Activated naive CD4-positive, alpha-beta T cell treated with anti-CD3 and anti-CD28 coated beads for 36 hours (primary cell): ENCODE results near the gene CSTPP1. TPM values are rescaled to one million over a fixed set of nuclear protein-coding genes. Genes with fewer than 3 reads are reported as not detected.
"Not testable (repeated sequence)": the region's sequence is repeated elsewhere in the genome, so short reads cannot be mapped to it uniquely, and the experiment has no call there.

ENCODE experiments used
- CTCF ChIA-PET: fragments of 350-600 bp; sonication (Branson Sonifier 250); formaldehyde crosslinking; loops from one replicate; lab custom pipeline; 2021; ENCODE audit warnings: antibody characterized with exemption; lab: Charles Lee
- DNase-seq: peaks from one replicate; pipeline ENCODE4 v3.0.0-alpha.2; 2020
- H3K27ac Mint-ChIP-seq: one replicate; pipeline ENCODE4 v1.8.0; 2021; ENCODE audit warnings: mild to moderate bottlenecking, mixed read lengths
- H3K27me3 Mint-ChIP-seq: one replicate; pipeline ENCODE4 v1.8.0; 2021; ENCODE audit warnings: low read depth, mixed read lengths
- H3K36me3 Mint-ChIP-seq: one replicate; pipeline ENCODE4 v1.8.0; 2021; ENCODE audit warnings: low read depth, mixed read lengths
- H3K4me1 Mint-ChIP-seq: one replicate; pipeline ENCODE4 v1.8.0; 2021; ENCODE audit warnings: low read depth, mixed read lengths
- H3K4me3 Mint-ChIP-seq: one replicate; pipeline ENCODE4 v1.8.0; 2021; ENCODE audit warnings: mild to moderate bottlenecking, moderate library complexity, mixed read lengths
- H3K9me3 Mint-ChIP-seq: one replicate; pipeline ENCODE4 v1.8.0; 2021; ENCODE audit warnings: mixed read lengths
- intact Hi-C: fragments of 100-400 bp; cut with micrococcal nuclease; formaldehyde crosslinking; loops from one replicate; pipeline ENCODE4 v1.15.1; 2023
- total RNA-seq, 2 experiments: library from RNA; stranded (reverse); gene quantifications; one replicate each; pipeline ENCODE4 v1.2.3, GENCODE V29; 2021

The CSTPP1 gene
- total RNA-seq, 2 experiments from 2014 or later, result 14.0 TPM

DNA sequence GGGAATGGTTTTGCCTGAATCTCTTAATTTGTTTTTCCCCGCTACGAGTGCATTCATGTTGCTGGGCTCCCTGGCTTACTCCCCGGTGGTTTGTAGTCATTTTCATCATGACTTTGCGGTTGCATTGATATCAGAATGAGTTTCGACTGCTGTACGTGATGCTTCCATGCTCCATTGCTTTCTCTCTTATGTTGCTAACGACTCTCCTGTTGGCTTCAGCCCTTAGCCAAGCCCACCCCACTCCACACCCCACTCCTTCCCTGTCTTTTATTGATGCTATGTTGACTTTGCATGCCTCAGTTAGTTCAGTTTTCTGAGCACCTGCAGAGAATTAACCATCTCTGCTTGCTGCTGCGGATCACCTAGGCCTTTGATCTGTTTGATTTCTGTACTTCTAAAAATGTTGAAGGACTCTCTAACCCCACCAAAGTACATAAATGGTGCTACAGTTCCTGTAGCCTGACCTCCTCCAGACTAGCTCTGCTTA lies 174.8 kb downstream of the CSTPP1 start:
- intact Hi-C loops, result no loop called here
- Mint-ChIP-seq H3K27me3 (no peaks in the 10 kb centered on the region), H3K27ac (no peak overlapping the region), H3K4me3 (no peak overlapping the region), H3K36me3 (no peaks in the 10 kb centered on the region), H3K9me3 (peaks cover 2% of the 10 kb centered on the region), H3K4me1 (no peaks in the 10 kb centered on the region)
- CTCF ChIA-PET, result no interaction called here
- DNase-seq, result no peak

DNA sequence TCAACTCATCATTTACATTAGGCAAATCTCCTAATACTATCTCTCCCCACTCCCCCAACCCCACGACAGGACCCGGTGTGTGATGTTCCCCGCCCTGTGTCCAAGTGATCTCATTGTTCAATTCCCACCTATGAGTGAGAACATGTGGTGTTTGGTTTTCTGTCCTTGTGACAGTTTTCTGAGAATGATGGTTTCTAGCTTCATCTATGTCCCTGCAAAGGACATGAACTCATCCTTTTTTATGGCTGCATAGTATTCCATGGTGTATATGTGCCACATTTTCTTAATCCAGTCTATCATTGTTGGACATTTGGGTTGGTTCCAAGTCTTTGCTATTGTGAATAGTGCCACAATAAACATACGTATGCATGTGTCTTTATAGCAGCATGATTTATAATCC lies 176.4 kb downstream of the CSTPP1 start:
- CTCF ChIA-PET, H3K36me3 Mint-ChIP-seq, intact Hi-C loops, H3K27ac Mint-ChIP-seq, H3K27me3 Mint-ChIP-seq, DNase-seq, H3K9me3 Mint-ChIP-seq, H3K4me3 Mint-ChIP-seq, H3K4me1 Mint-ChIP-seq: not testable (repeated sequence)

DNA sequence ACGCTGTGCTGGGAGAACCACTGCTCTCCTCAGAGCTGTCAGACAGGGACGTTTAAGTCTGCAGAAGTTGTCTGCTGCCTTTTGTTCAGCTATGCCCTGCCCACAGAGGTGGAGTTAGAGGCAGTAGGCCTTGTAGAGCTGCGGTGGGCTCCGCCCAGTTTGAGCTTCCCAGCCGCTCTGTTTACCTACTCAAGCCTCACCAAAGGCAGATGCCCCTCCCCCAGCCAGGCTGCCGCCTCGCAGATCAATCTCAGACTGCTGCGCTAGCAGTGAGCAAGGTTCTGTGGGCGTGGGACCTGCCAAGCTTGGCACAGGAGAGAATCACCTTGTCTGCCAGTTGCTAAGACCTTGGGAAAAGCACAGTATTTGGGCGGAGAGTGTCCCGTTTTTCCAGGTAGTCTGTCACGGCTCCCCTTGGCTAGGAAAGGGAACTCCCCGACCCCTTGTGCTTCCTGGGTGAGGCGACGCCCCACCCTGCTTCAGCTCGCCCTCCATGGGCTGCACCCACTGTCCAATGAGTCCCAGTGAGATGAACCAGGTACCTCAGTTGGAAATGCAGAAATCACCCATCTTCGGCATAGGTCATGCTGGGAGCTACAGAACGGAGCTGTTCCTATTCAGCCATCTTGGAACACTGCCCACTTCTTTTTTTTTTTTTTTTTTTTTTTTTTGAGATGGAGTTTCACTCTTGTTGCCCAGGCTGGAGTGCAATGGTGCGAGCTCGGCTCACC lies 182.6 kb downstream of the CSTPP1 start:
- H3K36me3 Mint-ChIP-seq, H3K27me3 Mint-ChIP-seq, H3K4me1 Mint-ChIP-seq, H3K9me3 Mint-ChIP-seq, intact Hi-C loops, H3K4me3 Mint-ChIP-seq, H3K27ac Mint-ChIP-seq: not testable (repeated sequence)
- peak; percentile 61 for DNase-seq
- CTCF ChIA-PET, result interaction anchor here (0.9 to 1.1 kb wide), 2 partner anchors 10 to 33 kb away, joined by 4 to 5 read pairs; no protein-coding TSS in a partner anchor

DNA sequence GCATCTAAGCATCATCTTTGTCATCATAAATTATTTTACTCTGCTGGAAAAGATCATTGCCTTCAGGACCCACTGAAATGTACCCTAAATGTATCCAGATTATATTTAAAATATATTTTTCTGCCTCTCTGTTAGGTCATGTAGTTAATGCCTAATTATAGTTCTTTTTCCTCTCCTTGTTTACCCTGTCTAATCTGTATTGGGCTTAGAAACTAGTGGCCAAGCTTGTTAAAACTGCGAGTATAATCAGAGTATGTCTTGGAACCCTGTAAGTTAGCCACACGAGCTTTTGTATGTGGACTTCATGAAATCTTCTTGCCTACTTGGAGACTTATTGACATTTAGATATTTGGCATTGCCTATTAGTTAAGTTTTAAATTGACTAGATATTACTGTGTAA lies 184.5 kb downstream of the CSTPP1 start:
- H3K9me3 Mint-ChIP-seq, result no peaks in the 10 kb centered on the region
- no peaks in the 10 kb centered on the region for H3K36me3 Mint-ChIP-seq
- no peak for DNase-seq
- intact Hi-C loops, result no loop called here
- H3K4me3 Mint-ChIP-seq, result no peak overlapping the region
- H3K4me1 Mint-ChIP-seq, result peaks cover 2% of the 10 kb centered on the region
- H3K27me3 Mint-ChIP-seq, result no peaks in the 10 kb centered on the region
- CTCF ChIA-PET, result interaction anchor here (1.3 kb wide), 1 partner anchor 10 kb away, joined by 6 read pairs; no protein-coding TSS in a partner anchor
- H3K27ac Mint-ChIP-seq, result no peak overlapping the region

DNA sequence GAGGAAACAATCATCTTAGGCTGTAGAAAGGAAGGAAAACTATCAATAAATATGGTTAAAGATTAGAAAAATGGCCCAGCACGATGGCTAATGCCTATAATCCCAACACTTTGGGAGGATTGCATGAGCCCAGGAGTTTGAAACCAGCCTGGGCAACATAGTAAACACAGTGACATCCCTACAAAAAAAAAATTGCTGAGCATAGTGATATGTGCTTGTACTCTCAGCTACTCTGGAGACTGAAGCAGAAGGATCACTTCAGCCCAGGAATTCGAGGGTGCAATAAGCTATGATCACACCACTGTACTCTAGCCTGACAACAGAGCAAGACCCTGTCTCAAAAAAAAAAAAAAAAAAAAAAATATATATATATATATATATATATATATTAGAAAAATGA lies 185.2 kb downstream of the CSTPP1 start:
- Mint-ChIP-seq H3K4me1 (peaks cover 2% of the 10 kb centered on the region), H3K4me3 (no peak overlapping the region), H3K36me3 (no peaks in the 10 kb centered on the region), H3K27ac (no peak overlapping the region), H3K9me3 (no peaks in the 10 kb centered on the region), H3K27me3 (no peaks in the 10 kb centered on the region)
- intact Hi-C loops, result no loop called here
- DNase-seq, result no peak
- CTCF ChIA-PET, result interaction anchor here (1.3 kb wide), 1 partner anchor 9 kb away, joined by 6 read pairs; no protein-coding TSS in a partner anchor

DNA sequence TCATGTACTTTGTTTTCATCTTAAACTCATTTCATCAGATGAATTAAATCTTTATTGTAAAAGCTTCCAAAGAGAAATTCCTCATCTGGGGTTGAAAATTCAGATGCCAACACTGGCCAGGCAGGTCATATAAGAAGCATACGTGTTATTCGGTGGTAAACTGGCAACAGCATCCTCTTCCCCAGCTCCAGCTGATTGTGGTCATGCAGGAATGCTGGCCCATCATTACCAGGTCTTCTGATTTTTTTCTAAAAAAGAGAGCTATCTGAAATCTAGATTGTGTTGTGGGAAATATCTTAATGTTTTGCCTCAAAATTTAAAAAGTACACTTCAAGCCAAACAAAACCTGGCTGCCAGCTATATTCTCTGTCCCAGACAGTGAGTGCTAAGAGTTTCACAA lies 186.5 kb downstream of the CSTPP1 start:
- CTCF ChIA-PET, result no interaction called here
- H3K4me1 Mint-ChIP-seq, result peaks cover 2% of the 10 kb centered on the region
- H3K36me3 Mint-ChIP-seq, result no peaks in the 10 kb centered on the region
- no peak for DNase-seq
- no peaks in the 10 kb centered on the region for H3K27me3 Mint-ChIP-seq
- no peaks in the 10 kb centered on the region for H3K9me3 Mint-ChIP-seq
- no peak overlapping the region for H3K4me3 Mint-ChIP-seq
- H3K27ac Mint-ChIP-seq, result no peak overlapping the region
- intact Hi-C loops, result no loop called here

DNA sequence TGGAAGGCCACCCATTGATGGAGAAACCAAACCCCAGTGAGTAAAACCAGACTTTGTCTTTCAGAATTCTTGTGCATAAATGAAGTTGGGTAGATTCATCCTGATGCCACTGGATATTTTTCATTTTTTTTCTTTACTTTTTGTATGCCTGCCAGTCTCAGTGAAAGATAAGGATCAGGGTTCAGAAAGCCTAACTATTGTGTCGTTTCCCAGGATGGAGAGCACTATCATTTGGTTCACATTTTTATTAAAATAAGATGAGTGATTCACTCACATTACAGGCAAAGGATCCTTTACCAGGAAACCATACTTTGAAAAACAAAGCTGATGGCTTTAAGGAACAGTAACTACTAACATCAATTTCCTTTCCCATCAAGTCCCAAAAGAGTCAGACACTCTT lies 188.1 kb downstream of the CSTPP1 start:
- no peak for DNase-seq
- no peak overlapping the region for H3K27ac Mint-ChIP-seq
- H3K9me3 Mint-ChIP-seq, result no peaks in the 10 kb centered on the region

DNA sequence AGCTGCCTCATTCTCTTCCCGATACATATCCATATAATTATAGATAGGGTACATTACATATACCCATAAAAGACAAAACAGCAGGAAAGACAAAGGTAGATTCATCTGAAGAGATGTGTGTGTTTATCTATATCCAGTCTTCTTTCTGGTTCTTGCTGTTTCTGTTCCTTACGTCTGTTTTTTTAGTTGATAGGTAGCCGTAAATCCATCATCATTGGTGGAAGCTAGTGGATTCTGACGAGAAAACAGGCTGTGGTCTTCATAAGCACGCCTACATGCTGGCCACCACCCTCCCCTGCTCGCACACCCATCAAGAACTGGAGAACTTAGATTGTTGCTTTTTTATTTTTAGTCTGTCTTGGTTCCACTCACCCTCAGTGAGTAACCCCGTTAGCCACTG lies 188.5 kb downstream of the CSTPP1 start:
- H3K4me3 Mint-ChIP-seq, result no peak overlapping the region
- intact Hi-C loops, result no loop called here
- DNase-seq, result no peak
- no peaks in the 10 kb centered on the region for H3K27me3 Mint-ChIP-seq
- no peaks in the 10 kb centered on the region for H3K4me1 Mint-ChIP-seq
- no peaks in the 10 kb centered on the region for H3K36me3 Mint-ChIP-seq
- CTCF ChIA-PET, result no interaction called here
- H3K9me3 Mint-ChIP-seq, result no peaks in the 10 kb centered on the region
- H3K27ac Mint-ChIP-seq, result no peak overlapping the region

More for the DNA sequence above, 188.1 kb downstream of the CSTPP1 start:
- intact Hi-C loops, result no loop called here
- no peaks in the 10 kb centered on the region for H3K36me3 Mint-ChIP-seq
- no peaks in the 10 kb centered on the region for H3K27me3 Mint-ChIP-seq
- CTCF ChIA-PET, result no interaction called here
- no peak overlapping the region for H3K4me3 Mint-ChIP-seq
- H3K4me1 Mint-ChIP-seq, result no peaks in the 10 kb centered on the region

DNA sequence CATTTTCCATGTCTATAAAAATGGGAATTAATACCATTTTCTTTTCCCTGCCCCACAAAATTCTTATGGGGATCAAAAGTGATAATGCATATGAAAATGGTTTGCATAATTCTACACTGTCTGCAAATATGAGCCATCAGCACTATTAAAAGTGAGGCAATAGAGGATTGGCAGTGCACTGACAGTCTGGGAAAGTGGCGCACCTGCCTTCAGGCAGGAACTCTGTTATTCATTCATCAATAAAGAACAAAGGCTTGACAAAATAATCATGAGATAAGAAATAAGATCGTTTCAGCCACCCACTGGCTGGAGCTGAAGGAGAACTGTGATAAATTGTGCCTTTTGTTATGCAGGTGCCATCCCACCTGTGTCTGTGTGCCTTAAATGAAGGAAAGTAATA lies 190.7 kb downstream of the CSTPP1 start:
- Mint-ChIP-seq H3K9me3 (no peaks in the 10 kb centered on the region), H3K4me3 (no peak overlapping the region), H3K27me3 (no peaks in the 10 kb centered on the region), H3K4me1 (no peaks in the 10 kb centered on the region), H3K27ac (no peak overlapping the region), H3K36me3 (no peaks in the 10 kb centered on the region)
- no peak for DNase-seq
- intact Hi-C loops, result no loop called here
- CTCF ChIA-PET, result interaction anchor here (0.7 to 1.7 kb wide), 2 partner anchors 9 to 26 kb away, joined by 3 read pairs; no protein-coding TSS in a partner anchor

DNA sequence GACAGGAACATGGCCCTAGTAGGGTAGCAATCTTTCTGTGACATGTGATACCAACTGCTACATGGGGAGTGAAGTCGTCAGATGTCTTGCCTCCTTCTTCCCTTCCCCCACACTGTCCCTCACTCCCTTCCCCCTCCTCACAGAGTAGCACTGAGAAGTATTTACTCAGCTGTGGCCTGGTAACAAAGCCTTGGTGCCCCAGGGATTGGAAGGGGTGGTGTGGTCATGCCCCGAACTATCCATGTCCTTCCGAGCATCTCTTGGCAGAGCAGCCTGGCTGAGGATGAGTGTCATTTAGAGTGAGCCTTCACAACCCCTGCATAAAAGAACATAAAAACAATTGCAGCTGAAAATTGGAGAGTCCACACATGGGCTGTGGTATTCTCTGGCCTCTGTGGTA lies 194.0 kb downstream of the CSTPP1 start:
- H3K27ac Mint-ChIP-seq, result no peak overlapping the region
- intact Hi-C loops, result no loop called here
- CTCF ChIA-PET, result interaction anchor here (1.2 to 2.1 kb wide), 2 partner anchors 10 to 23 kb away, joined by 6 to 10 read pairs; no protein-coding TSS in a partner anchor

DNA sequence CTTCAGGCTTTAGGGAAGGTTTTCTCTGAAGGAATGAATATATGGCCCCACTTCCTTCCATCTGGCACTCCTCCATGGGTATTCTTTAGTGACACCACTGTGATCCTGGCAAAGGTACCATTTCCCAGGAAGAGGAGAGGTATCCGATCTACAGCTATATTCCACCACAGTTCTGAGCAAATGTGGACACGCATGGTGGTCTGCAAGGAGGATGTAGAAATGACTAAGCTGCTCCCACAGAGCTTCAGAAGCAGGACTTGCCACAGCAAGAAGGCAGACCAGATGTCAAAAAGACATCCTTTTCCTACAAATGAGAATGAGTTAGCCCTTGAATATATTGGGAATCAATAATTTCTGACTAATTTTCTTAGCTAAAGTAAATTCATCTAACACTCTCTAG lies 194.6 kb downstream of the CSTPP1 start:
- CTCF ChIA-PET, result interaction anchor here (0.7 to 2.1 kb wide), 3 partner anchors 10 to 22 kb away, joined by 6 to 10 read pairs (median 6); no protein-coding TSS in a partner anchor
- Mint-ChIP-seq H3K4me3 (no peak overlapping the region), H3K27ac (no peak overlapping the region), H3K4me1 (no peaks in the 10 kb centered on the region), H3K9me3 (no peaks in the 10 kb centered on the region), H3K27me3 (no peaks in the 10 kb centered on the region), H3K36me3 (no peaks in the 10 kb centered on the region)
- DNase-seq, result no peak
- intact Hi-C loops, result no loop called here

More for the DNA sequence above, 194.0 kb downstream of the CSTPP1 start:
- Mint-ChIP-seq H3K4me1 (no peaks in the 10 kb centered on the region), H3K27me3 (no peaks in the 10 kb centered on the region), H3K9me3 (no peaks in the 10 kb centered on the region), H3K4me3 (no peak overlapping the region), H3K36me3 (no peaks in the 10 kb centered on the region)
- no peak for DNase-seq

DNA sequence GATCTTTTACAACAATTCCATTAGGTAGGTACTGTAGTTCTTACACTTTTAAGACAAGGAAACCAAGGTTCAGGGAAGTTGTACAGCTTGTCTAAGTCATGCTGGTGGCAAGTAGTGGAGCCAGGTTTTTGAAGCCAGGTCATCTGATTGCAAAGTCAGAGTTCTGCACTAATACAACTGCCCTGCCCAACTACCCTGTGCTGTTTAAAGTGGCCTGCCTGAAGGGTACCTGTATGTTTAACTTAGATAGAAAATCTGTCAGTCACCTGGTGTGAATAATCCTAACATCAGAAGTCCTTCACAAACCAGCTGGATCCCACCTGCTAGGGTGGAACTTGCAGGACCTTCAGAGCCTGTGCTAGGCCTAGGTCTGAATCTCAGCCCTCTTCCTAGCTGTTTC lies 195.9 kb downstream of the CSTPP1 start:
- Mint-ChIP-seq H3K4me3 (no peak overlapping the region), H3K36me3 (no peaks in the 10 kb centered on the region), H3K9me3 (no peaks in the 10 kb centered on the region), H3K4me1 (no peaks in the 10 kb centered on the region), H3K27ac (no peak overlapping the region), H3K27me3 (no peaks in the 10 kb centered on the region)
- CTCF ChIA-PET, result interaction anchor here (0.6 to 2.1 kb wide), 3 partner anchors 14 to 166 kb away, joined by 3 to 10 read pairs (median 4); no protein-coding TSS in a partner anchor
- no peak for DNase-seq
- intact Hi-C loops, result no loop called here

DNA sequence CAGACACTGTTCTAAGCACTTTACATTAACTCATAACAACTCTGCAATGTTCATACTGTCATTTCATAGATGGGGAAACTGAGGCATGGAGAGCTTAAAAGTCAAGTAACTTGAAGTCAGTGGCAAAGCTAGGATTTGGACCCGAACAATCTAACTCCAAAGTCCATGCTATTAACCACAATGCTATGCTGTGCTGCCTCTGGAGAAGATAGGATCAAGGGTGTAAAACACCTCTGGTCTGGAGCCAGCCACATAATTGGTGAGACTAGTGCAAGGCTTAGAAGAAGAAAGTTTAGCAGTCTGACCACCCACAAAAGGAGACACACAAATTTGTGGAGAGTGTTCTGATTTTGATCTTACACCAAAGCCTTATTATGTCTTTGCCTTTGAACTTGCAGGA lies 196.4 kb downstream of the CSTPP1 start:
- Mint-ChIP-seq H3K36me3 (no peaks in the 10 kb centered on the region), H3K4me1 (no peaks in the 10 kb centered on the region), H3K9me3 (no peaks in the 10 kb centered on the region), H3K4me3 (no peak overlapping the region), H3K27ac (no peak overlapping the region), H3K27me3 (no peaks in the 10 kb centered on the region)
- DNase-seq, result no peak
- intact Hi-C loops, result no loop called here
- CTCF ChIA-PET, result interaction anchor here (0.7 kb wide), 1 partner anchor 13 kb away, joined by 3 read pairs; no protein-coding TSS in a partner anchor
